Nephron progenitor cell (in vitro differentiated cells): ENCODE data around the gene CAPN15.
A peak's percentile ranks its signal among the peaks of the same experiment; 100 is the strongest.

Experiments used
- DNase-seq: peaks from one replicate; pipeline ENCODE4 v3.0.0; 2021
- H3K27ac Mint-ChIP-seq: 2 replicates; pipeline ENCODE4 v1.8.0; 2021; ENCODE audit warnings: mild to moderate bottlenecking, moderate library complexity, mixed read lengths
- H3K27me3 Mint-ChIP-seq: 2 replicates; pipeline ENCODE4 v1.8.0; 2021; ENCODE audit warnings: mild to moderate bottlenecking, low read depth, mixed read lengths; ENCODE audit not compliant: poor library complexity
- H3K36me3 Mint-ChIP-seq: 2 replicates; pipeline ENCODE4 v1.8.0; 2021; ENCODE audit warnings: low read depth, mixed read lengths
- H3K4me1 Mint-ChIP-seq: 2 replicates; pipeline ENCODE4 v1.8.0; 2021; ENCODE audit warnings: mixed read lengths
- H3K4me3 Mint-ChIP-seq: 2 replicates; pipeline ENCODE4 v1.8.0; 2021; ENCODE audit warnings: mild to moderate bottlenecking, moderate library complexity, mixed read lengths
- H3K9me3 Mint-ChIP-seq: 2 replicates; pipeline ENCODE4 v1.8.0; 2021; ENCODE audit warnings: mild to moderate bottlenecking, moderate library complexity, mixed read lengths
- TF ChIP-seq, protein P1 (sequence below): fragments of 200-600 bp; sonication (generic); IDR thresholded peaks from 2 replicates; pipeline ENCODE4 v1.5.0; 2021; ENCODE audit warnings: antibody characterized with exemption

Gene CAPN15

DNA sequence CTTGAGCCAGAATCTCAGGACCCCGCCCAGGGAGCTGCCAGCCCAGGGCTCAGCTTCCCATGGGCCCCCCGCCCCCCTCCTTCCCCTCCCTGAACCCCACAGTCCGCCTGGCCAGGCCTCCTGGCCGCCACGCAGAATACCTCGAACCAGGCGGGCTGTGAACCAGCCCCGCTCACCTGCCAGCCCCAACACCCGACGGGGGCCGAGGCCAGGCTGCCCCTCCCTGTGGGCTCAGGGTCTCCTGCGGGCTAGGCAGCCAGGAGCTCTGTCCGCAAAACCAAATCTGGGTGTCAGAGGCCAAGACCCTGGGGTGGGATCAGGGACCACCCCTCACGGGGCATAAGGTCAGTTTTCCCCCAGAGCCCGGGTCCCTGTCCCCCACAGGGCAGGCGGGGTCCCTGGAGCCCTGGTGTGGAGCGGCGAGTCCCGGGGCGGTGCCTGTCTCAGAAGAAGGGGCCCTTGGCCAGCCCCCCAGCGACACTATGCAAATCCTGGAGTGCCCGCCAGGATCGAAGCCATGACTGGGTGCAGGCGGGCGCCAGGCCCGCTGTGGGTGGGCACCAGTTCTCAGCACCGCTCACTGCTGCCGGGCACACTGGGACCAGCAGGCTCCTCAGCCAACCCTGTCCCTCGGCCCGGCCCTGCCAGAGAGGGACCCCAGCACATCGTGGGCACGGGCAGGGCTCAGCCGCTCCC is 26.2 kb downstream of the CAPN15 start:
- no peak overlapping the region for H3K4me3 Mint-ChIP-seq
- peaks cover 15% of the 10 kb centered on the region for H3K4me1 Mint-ChIP-seq

DNA sequence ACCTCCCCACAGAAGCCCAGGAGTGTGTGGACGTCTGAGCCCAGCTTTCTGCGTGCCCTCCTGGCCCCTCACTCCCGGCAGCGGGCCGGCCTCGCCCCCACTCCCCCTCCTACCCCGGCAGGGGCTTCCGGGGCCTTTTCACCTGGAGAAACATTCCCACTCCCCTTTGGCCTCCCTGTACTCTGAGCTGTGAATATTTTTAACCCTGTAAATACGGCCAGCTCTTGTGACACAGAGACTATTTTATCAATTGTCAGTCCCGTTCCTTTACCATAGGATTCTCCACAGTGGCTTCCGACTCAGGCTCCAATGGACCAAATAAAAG is 26.7 kb downstream of the CAPN15 start:
- Mint-ChIP-seq H3K4me3 (peak overlapping the region; percentile 63), H3K9me3 (no peaks in the 10 kb centered on the region), H3K27me3 (peaks cover 22% of the 10 kb centered on the region), H3K4me1 (peaks cover 15% of the 10 kb centered on the region), H3K27ac (no peak overlapping the region), H3K36me3 (peaks cover 4% of the 10 kb centered on the region)
- TF ChIP-seq, protein P1, sequence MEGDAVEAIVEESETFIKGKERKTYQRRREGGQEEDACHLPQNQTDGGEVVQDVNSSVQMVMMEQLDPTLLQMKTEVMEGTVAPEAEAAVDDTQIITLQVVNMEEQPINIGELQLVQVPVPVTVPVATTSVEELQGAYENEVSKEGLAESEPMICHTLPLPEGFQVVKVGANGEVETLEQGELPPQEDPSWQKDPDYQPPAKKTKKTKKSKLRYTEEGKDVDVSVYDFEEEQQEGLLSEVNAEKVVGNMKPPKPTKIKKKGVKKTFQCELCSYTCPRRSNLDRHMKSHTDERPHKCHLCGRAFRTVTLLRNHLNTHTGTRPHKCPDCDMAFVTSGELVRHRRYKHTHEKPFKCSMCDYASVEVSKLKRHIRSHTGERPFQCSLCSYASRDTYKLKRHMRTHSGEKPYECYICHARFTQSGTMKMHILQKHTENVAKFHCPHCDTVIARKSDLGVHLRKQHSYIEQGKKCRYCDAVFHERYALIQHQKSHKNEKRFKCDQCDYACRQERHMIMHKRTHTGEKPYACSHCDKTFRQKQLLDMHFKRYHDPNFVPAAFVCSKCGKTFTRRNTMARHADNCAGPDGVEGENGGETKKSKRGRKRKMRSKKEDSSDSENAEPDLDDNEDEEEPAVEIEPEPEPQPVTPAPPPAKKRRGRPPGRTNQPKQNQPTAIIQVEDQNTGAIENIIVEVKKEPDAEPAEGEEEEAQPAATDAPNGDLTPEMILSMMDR: no peak
- no peak for DNase-seq

More for the DNA sequence above, 26.2 kb downstream of the CAPN15 start:
- H3K27me3 Mint-ChIP-seq: peaks cover 16% of the 10 kb centered on the region
- H3K36me3 Mint-ChIP-seq: peaks cover 4% of the 10 kb centered on the region
- no peak for DNase-seq
- H3K27ac Mint-ChIP-seq: no peak overlapping the region
- no peaks in the 10 kb centered on the region for H3K9me3 Mint-ChIP-seq
- TF ChIP-seq, protein P1: no peak

DNA sequence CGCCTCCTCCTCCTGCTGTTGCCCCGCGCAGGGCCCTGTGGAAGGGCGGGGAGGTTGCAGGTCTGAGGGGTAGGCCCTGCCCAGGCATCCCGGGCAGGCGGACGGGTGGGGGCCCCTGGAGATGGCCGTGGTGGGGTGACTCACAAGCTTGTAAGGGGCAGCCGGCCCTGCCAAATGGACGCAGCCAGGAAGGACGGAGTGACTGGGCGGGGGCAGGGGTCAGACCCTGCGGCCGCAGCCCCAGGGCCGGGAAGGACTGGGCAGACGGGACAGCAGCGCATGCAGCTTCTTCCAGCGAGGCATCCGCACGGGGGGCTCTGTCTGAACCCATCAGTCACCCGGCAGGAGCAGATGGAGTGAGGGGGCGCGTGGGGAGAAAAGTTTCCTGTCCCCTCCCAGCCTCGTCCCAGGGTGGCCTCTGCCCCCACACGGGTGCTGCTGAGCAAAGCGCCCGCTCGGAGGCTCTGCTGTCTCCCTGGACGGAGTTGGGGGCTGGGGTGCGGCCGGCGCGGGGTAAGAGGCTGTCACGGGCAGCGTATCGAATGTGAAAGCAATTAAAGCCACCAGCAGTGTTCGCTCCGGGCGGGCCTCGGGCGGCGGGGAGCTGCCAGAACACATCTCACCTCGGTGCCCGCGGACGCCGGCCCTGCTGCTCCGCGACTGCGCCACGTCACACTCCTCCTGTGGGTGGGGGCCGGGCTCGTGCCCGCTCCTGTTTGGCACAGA is 27.3 kb downstream of the CAPN15 start:
- TF ChIP-seq, protein P1: no peak
- Mint-ChIP-seq H3K27me3 (peaks cover 25% of the 10 kb centered on the region), H3K36me3 (peaks cover 4% of the 10 kb centered on the region), H3K4me1 (peaks cover 15% of the 10 kb centered on the region), H3K9me3 (no peaks in the 10 kb centered on the region), H3K27ac (no peak overlapping the region), H3K4me3 (peak overlapping the region; percentile 63)
- DNase-seq: peak; percentile 50

DNA sequence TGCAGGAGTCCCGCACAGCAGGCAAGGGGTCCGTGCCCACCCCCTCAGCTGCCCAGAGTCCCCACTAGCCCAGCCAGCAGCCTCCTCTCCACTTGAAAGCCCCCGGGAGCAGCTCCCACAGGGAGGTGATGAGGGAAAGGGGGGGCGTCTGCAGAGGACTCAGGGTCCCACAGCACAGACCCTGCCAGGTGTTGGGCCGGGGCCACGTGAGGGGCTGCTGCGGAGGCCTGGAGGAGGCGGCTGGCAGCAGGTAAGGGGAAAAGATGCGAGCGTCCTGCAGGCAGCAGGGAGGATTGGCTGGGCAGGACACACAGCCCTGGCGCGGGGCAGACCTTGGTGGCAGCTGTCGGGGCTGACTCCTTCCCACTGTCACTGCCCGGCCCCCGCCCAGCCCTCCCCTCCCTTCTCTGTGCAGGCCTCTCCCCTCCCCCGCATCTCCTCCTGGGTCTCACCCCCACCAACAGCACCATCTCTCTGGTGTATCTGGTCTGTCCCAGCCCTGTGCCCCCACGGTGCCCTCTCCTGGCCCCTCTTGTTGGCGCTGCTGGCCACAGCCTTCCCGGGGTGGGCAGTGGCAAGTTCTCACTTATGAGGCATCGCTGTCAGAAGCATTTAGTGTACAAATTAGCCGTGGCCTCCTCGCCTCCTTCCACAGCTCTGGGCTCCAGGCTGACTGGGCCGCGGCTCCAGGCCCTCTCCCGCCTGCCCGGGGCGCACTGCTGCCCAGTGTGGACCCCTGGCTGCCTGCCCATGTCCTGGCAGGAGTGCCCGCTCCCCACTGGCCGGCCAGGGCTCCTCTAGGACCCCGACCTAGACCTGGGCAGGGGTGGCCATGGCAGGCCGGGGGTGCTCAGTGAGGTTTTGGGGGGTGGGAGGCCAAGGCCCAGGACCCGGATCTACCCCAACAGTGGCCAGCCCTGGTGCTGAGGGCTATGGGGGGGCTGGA is 28.3 kb downstream of the CAPN15 start:
- peak; percentile 35 for DNase-seq
- TF ChIP-seq, protein P1: no peak
- no peaks in the 10 kb centered on the region for H3K9me3 Mint-ChIP-seq
- no peak overlapping the region for H3K27ac Mint-ChIP-seq
- H3K27me3 Mint-ChIP-seq: peaks cover 25% of the 10 kb centered on the region
- H3K36me3 Mint-ChIP-seq: peaks cover 4% of the 10 kb centered on the region
- H3K4me1 Mint-ChIP-seq: peaks cover 15% of the 10 kb centered on the region
- no peak overlapping the region for H3K4me3 Mint-ChIP-seq

DNA sequence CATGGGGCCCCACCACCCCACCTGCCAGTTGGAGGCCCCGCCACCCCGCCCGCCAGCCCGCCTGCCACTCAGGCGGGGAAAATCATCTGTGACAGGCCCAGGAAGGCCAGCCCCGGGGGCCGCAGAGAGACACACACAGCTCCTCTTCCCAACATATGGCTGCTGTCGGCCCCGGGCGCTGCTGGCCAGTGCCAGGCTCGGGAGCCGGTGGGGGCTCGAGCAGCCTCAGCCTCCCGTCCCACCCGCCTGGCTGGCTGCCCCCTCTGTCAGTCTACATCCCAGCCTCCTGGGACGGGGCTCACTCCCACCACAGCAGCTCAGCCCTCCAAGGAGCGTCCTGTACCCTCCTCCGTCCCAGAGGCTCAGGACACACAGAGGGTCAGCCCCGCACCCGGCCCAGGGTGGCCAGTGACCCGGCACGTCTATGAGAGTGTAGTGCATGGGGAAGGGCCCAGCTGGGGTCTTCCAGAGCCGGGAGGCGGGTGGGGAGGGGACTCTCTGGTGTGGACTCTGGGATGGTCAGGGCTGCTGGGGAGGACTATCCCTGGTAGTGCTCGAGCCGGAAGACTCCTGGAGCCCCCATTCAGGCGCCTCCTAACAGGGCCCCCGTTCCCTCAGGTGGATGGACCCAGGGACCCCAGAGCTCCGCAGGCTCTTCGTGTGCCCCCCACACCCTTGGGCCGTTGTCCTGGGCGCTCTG is 29.1 kb downstream of the CAPN15 start:
- Mint-ChIP-seq H3K4me1 (peaks cover 15% of the 10 kb centered on the region), H3K27me3 (peaks cover 28% of the 10 kb centered on the region), H3K27ac (no peak overlapping the region), H3K4me3 (no peak overlapping the region), H3K36me3 (peaks cover 4% of the 10 kb centered on the region), H3K9me3 (no peaks in the 10 kb centered on the region)
- TF ChIP-seq, protein P1: no peak
- DNase-seq: no peak
